HFF-Myc (cell line): Measurements from ENCODE around the gene NRP1.

Experiments
- DNase-seq: peaks from one replicate; pipeline ENCODE4 v3.0.0-alpha.2; 2011; ENCODE audit warnings: low read depth; ENCODE audit errors: extremely low read depth
- H3K4me3 ChIP-seq: replicated peaks from 2 replicates; pipeline ENCODE4 v1.5.1; 2011; ENCODE audit warnings: low read depth, mild to moderate bottlenecking, control low read depth, low read length
- CTCF ChIP-seq: IDR thresholded peaks from 2 replicates; pipeline ENCODE4 v1.5.1; 2012; ENCODE audit warnings: mild to moderate bottlenecking, low read depth, low read length, control low read depth; ENCODE audit errors: missing control alignments

Gene NRP1

GRCh38 chr10:33253411-33253810, 81.1 kb downstream of the NRP1 start:
- H3K4me3 ChIP-seq: no peak overlapping the region
- no peak for DNase-seq
- no peak for TF ChIP-seq CTCF

- H3K4me3 ChIP-seq: no peak overlapping the region
- DNase-seq: no peak
- TF ChIP-seq CTCF: no peak
These were observed 81.7 kb downstream of the NRP1 start for GRCh38 chr10:33252794-33253203.

- H3K4me3 ChIP-seq: no peak overlapping the region
- no peak for TF ChIP-seq CTCF
- DNase-seq: no peak
These were observed 82.1 kb downstream of the NRP1 start for GRCh38 chr10:33252324-33252723.

GRCh38 chr10:33249659-33250345, 84.7 kb downstream of the NRP1 start:
- no peak for TF ChIP-seq CTCF
- H3K4me3 ChIP-seq: no peak overlapping the region
- DNase-seq: no peak

- no peak for TF ChIP-seq CTCF
- no peak for DNase-seq
- H3K4me3 ChIP-seq: no peak overlapping the region
These were observed 85.3 kb downstream of the NRP1 start for GRCh38 chr10:33249137-33249536.

- TF ChIP-seq CTCF: no peak
- DNase-seq: no peak
- H3K4me3 ChIP-seq: no peak overlapping the region
These were observed 85.8 kb downstream of the NRP1 start for GRCh38 chr10:33248638-33249037.

- DNase-seq: no peak
- TF ChIP-seq CTCF: no peak
- H3K4me3 ChIP-seq: no peak overlapping the region
These were observed 87.1 kb downstream of the NRP1 start for GRCh38 chr10:33247221-33247922.
